Activated CD4-positive, alpha-beta T cell treated with anti-CD3 and anti-CD28 coated beads for 48 hours (primary cell): ENCODE data around the gene RNASEH2A.

Experiments used
- DNase-seq: peaks from one replicate; pipeline ENCODE4 v3.0.0-alpha.2; 2020

Gene RNASEH2A

GRCh38 chr19:12783291-12783848 lies 23.0 kb upstream of the RNASEH2A start:
- peak; percentile 84 for DNase-seq

- no peak for DNase-seq
Measured at GRCh38 chr19:12783849-12784393, 22.5 kb upstream of the RNASEH2A start.

GRCh38 chr19:12784394-12784870 lies 22.0 kb upstream of the RNASEH2A start:
- no peak for DNase-seq

DNA sequence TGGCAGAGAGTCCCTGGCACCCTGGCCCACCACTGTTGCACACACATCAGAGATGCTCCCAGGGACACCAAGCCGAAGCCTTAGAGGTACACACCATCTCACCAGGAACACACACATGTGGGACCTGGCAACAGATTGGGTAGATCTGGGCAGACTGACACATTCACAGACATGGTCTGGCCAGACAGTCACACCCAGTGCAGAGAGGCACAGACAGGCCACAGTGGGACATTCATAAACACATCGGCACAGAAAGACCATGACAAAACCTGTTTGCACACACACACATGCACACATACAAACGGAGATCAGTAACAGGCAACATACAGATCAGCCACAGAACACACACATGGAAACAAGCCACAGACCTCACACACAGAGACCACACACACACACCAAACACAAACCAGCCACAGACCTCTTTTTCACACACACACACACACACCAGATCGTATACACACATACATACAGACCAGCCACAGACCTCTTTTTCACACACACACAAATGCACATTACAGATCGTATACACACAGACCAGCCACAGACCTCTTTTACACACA lies 21.4 kb upstream of the RNASEH2A start:
- no peak for DNase-seq

- DNase-seq = no peak
Measured at GRCh38 chr19:12785431-12786031, 20.9 kb upstream of the RNASEH2A start.

- no peak for DNase-seq
Measured at GRCh38 chr19:12786141-12786870, 20.1 kb upstream of the RNASEH2A start.

DNA sequence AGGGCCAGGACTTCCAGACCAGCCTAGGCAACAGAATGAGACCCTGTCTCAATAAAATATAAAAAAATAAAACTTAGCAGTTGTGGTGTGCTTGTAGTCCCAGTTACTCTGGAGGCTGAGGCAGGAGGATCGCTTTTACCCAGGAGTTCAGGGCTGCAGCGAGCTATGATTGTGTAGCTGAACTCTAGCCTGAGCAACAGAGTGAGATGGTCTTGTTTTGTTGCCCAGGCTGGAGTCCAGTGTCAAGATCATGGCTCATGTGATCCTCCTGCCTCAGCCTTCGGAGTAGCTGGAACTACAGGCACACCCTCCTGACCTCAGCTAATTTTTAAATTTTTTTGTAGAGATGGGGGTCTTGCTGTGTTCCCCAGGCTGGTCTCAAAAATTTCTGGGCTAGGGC lies 19.4 kb upstream of the RNASEH2A start:
- DNase-seq = no peak

GRCh38 chr19:12787458-12787857 lies 18.9 kb upstream of the RNASEH2A start:
- no peak for DNase-seq

DNA sequence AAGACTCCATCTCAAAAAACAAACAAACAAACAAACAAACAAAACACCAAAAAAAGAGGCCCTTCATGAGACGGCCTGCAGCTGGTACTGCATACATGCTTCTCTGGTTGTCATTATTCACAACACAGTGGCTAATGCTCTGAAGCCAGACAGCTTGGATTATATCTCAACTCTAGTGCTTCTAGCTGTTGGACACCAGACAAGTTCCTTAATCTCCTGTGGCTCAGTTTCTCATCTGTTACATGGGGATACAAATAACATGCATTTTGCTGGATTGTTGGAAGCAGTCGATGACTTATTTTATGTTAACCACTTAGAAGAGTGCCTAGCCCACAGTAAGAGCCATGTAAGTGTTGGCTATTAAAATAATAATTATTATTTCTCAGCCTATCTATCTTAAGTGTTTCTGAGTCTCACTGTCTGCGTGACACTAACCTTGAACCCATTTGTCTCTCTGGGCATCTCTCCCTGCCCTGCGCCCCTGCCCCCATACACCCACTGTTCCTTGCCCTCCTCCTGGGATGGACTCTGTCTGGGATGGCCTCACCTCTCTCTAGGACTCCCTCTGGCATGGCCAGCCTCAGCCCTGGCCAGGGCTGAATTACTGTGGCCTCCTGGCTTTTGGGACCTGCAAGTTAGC lies 18.2 kb upstream of the RNASEH2A start:
- DNase-seq = no peak

- no peak for DNase-seq
Measured at GRCh38 chr19:12788682-12789097, 17.7 kb upstream of the RNASEH2A start.

- DNase-seq = peak; percentile 52
Measured at GRCh38 chr19:12789098-12789903, 17.1 kb upstream of the RNASEH2A start.

GRCh38 chr19:12789904-12790619 lies 16.3 kb upstream of the RNASEH2A start:
- DNase-seq = peak; percentile 98

DNA sequence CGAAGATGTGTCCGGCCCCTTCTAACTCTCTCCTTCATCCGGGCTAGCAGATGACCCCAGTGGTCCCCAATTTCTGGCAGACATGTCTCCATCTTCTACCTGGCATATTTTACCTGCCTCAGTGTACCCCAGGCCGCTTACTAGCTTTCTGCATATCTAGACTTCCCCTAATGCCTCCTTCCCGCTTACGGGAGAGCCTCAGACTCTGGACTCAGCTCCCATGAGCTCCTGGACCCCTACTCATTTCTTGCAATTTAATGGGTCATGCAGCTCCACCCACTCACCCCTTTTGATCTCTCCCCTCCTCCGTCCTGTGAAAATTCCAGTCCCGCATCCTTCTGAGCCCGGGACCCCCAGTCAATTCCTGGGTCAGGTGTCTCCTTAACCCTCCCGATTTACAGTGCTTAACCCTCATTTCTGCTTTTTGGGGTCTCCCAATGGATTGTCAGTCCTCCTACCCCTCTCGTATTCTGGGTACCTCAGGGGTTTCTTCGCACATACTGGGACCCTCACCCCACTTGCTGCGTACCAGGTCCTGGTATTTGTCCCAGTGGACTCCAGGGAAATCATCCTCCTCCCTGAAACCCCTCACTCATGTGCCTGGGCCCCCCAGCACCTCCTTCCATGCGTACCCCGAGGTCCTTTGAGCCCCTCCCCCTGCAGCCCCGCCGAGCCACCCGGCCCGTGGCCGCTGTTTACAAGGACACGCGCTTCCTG lies 15.6 kb upstream of the RNASEH2A start:
- no peak for DNase-seq

DNA sequence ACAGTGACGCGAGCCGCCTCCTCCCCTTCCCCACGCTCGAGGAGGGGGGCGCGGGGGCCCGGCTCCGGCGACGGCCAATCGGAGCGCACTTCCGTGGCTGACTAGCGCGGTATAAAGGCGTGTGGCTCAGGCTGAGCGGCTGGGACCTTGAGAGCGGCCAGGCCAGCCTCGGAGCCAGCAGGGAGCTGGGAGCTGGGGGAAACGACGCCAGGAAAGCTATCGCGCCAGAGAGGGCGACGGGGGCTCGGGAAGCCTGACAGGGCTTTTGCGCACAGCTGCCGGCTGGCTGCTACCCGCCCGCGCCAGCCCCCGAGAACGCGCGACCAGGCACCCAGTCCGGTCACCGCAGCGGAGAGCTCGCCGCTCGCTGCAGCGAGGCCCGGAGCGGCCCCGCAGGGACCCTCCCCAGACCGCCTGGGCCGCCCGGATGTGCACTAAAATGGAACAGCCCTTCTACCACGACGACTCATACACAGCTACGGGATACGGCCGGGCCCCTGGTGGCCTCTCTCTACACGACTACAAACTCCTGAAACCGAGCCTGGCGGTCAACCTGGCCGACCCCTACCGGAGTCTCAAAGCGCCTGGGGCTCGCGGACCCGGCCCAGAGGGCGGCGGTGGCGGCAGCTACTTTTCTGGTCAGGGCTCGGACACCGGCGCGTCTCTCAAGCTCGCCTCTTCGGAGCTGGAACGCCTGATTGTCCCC lies 14.9 kb upstream of the RNASEH2A start, which contains the start of gene JUNB:
TSS of gene JUNB (plus strand) at position 142 of the 706 bp plus-strand sequence. CDS start at position 428, 286 bp downstream.
- DNase-seq = peak; percentile 97

- peak; percentile 89 for DNase-seq
Measured at GRCh38 chr19:12792051-12792852, 14.1 kb upstream of the RNASEH2A start.

DNA sequence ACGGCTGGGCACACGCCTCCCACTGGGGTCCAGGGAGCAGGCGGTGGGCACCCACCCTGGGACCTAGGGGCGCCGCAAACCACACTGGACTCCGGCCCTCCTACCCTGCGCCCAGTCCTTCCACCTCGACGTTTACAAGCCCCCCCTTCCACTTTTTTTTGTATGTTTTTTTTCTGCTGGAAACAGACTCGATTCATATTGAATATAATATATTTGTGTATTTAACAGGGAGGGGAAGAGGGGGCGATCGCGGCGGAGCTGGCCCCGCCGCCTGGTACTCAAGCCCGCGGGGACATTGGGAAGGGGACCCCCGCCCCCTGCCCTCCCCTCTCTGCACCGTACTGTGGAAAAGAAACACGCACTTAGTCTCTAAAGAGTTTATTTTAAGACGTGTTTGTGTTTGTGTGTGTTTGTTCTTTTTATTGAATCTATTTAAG lies 13.5 kb upstream of the RNASEH2A start:
- no peak for DNase-seq

DNA sequence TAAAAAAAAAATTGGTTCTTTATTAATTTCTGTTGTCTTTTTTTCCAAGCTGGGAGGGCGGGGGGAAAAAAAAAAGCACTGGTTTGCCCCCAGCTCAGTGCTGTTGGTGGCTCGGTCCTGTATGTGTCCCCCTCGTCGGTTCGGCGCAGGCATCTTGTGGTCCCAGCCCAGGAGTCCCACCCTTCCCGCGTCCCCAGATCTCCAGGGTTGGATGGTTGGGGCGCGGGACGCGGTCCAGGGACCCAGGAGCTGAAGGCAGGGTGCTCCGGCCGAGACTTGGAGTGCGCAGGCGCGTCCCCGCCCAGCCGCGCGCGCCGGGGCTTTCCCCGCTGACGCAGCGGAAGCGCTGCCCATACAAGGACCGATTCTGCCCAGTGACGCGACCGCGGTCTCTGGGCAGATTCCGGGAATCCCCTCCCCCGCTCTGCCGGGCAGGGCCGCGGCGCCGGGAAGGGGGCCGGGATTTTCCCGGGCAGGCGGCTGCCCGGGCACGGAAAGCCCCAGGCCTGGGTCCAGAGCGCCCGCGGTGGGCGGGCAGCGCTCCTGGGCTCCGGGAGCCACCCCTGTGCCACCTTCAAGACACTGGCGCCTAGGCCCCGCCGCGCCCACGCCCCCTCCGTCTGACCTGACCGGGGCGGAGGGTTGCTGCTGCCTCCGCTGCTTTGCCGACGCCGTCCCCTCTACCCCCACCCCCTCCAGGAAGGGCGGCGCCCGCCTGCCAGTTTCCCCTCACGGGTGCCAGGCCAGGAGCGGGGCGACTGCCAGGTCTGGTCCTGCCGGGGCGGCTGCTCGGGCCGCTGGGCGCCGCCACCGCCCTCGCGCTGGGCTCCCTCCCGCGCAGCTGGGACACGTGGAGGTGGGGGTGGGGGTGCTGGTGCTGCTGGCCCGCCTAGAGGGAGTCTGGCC lies 12.8 kb upstream of the RNASEH2A start:
- peak; percentile 93 for DNase-seq
